ENCODE measurements around the gene MAN2A2. TPM values are rescaled to one million over a fixed set of nuclear protein-coding genes. Genes with fewer than 3 reads are reported as not detected.

MAN2A2 gene
- total RNA-seq, 2 experiments from 2014 or later = 11.6 to 12.2 TPM

DNA sequence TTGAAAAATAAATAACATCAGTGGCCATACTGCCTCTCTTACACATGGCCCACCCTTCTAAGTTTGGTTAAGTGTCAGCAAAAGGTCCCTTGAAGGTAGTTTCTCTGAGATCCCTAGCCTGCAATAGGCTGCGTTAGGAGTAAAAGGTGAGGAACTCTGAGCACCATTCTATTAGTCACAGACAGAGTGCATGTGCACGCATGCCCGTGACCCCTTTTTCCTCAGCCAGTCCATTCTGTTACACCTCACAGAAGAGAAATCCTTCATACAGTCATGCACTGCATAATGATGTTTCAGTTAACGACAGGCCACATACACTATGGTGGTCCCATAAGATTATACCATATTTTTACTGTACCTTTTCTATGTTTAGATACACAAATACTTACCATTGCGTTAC, 64.1 kb downstream of the MAN2A2 start:
- no peaks in the 10 kb centered on the region for H3K4me1 ChIP-seq (ENCODE audit: insufficient read depth, low read length, poor library complexity, severe bottlenecking)
- no peak for TF ChIP-seq EZH2phosphoT487 (IDR thresholded peaks at IDR 0.05; ENCODE audit: borderline replicate concordance, low read depth, low read length)
- TF ChIP-seq, protein P1, sequence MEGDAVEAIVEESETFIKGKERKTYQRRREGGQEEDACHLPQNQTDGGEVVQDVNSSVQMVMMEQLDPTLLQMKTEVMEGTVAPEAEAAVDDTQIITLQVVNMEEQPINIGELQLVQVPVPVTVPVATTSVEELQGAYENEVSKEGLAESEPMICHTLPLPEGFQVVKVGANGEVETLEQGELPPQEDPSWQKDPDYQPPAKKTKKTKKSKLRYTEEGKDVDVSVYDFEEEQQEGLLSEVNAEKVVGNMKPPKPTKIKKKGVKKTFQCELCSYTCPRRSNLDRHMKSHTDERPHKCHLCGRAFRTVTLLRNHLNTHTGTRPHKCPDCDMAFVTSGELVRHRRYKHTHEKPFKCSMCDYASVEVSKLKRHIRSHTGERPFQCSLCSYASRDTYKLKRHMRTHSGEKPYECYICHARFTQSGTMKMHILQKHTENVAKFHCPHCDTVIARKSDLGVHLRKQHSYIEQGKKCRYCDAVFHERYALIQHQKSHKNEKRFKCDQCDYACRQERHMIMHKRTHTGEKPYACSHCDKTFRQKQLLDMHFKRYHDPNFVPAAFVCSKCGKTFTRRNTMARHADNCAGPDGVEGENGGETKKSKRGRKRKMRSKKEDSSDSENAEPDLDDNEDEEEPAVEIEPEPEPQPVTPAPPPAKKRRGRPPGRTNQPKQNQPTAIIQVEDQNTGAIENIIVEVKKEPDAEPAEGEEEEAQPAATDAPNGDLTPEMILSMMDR (conservative IDR thresholded peaks at IDR 0.05; ENCODE audit: low read length) = no peak
- H4K20me1 ChIP-seq (ENCODE audit: insufficient read depth, low read length) = no peaks in the 10 kb centered on the region; the same call in 1 of the 2 replicates
- ChIA-PET CTCF (ENCODE audit: unreplicated experiment) (no interaction called here), POLR2A (interaction anchor here (0.9 to 1.5 kb wide), 2 partner anchors 12 to 19 kb away, joined by 3 to 4 read pairs; no protein-coding TSS in a partner anchor)
- no peaks in the 10 kb centered on the region for H3K9me2 ChIP-seq (ENCODE audit: insufficient read depth, low read length)
- no peak overlapping the region for H3K27ac ChIP-seq (ENCODE audit: low read depth, low read length, poor library complexity, severe bottlenecking)
- H3K4me3 ChIP-seq (ENCODE audit: low read depth, low read length, poor library complexity, severe bottlenecking) = no peak overlapping the region
- BruUV-seq (replicated peaks) = no TSS peak
- intact Hi-C loops (cut with micrococcal nuclease; ENCODE audit: unreplicated experiment) = no loop called here
- H3K79me2 ChIP-seq (ENCODE audit: insufficient read depth, low read depth, low read length) = no peaks in the 10 kb centered on the region
- no peak overlapping the region for H2AFZ ChIP-seq (ENCODE audit: low read length)
- H3K4me2 ChIP-seq (ENCODE audit: low read length) = no peak overlapping the region
- DNase-seq (ENCODE audit: low spot score) = no peak
- H3K9me3 ChIP-seq (ENCODE audit: low read length) = no peaks in the 10 kb centered on the region
- peaks cover 95% of the 10 kb centered on the region for H3K36me3 ChIP-seq (ENCODE audit: insufficient read depth, low read length)

DNA sequence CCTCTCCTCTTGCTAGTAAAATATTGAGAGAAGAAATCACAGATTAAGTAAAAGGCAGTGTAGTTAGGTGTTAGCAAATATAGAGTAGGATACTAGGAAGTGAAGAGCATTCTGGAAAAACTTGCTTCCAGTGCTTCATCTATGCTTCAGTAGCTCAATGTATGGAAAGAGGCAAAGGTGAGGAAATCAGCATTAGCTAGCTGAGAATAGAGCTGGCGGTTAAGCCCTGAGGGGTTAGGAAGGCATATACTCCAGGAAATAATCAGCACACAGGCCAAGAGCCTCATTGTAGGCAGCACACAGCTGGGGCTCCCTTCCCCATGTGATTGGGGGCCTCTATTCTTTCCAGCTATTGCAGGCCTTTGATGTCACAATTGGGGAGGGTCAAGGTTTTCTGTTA, 65.3 kb downstream of the MAN2A2 start:
- H3K4me3 ChIP-seq (ENCODE audit: low read depth, low read length, poor library complexity, severe bottlenecking) = no peak overlapping the region
- H3K27ac ChIP-seq (ENCODE audit: low read depth, low read length, poor library complexity, severe bottlenecking) = no peak overlapping the region
- H3K9me2 ChIP-seq (ENCODE audit: insufficient read depth, low read length) = no peaks in the 10 kb centered on the region
- no peaks in the 10 kb centered on the region for H3K9me3 ChIP-seq (ENCODE audit: low read length)
- peaks cover 94% of the 10 kb centered on the region for H3K36me3 ChIP-seq (ENCODE audit: insufficient read depth, low read length)
- CTCF ChIA-PET (ENCODE audit: unreplicated experiment) = no interaction called here
- intact Hi-C loops (cut with micrococcal nuclease; ENCODE audit: unreplicated experiment) = no loop called here
- H3K4me2 ChIP-seq (ENCODE audit: low read length) = no peak overlapping the region
- H4K20me1 ChIP-seq (ENCODE audit: insufficient read depth, low read length) = no peaks in the 10 kb centered on the region; the same call in 1 of the 2 replicates
- POLR2A ChIA-PET = interaction anchor here (0.9 to 1.4 kb wide), 2 partner anchors 9 to 12 kb away, joined by 5 to 7 read pairs; no protein-coding TSS in a partner anchor
- no peak overlapping the region for H2AFZ ChIP-seq (ENCODE audit: low read length)
- BruUV-seq (replicated peaks) = no TSS peak
- no peak for TF ChIP-seq EZH2phosphoT487 (IDR thresholded peaks at IDR 0.05; ENCODE audit: borderline replicate concordance, low read depth, low read length)
- TF ChIP-seq, protein P1 (conservative IDR thresholded peaks at IDR 0.05; ENCODE audit: low read length) = no peak
- no peaks in the 10 kb centered on the region for H3K4me1 ChIP-seq (ENCODE audit: insufficient read depth, low read length, poor library complexity, severe bottlenecking)
- H3K79me2 ChIP-seq (ENCODE audit: insufficient read depth, low read depth, low read length) = no peaks in the 10 kb centered on the region
- DNase-seq (ENCODE audit: low spot score) = no peak

DNA sequence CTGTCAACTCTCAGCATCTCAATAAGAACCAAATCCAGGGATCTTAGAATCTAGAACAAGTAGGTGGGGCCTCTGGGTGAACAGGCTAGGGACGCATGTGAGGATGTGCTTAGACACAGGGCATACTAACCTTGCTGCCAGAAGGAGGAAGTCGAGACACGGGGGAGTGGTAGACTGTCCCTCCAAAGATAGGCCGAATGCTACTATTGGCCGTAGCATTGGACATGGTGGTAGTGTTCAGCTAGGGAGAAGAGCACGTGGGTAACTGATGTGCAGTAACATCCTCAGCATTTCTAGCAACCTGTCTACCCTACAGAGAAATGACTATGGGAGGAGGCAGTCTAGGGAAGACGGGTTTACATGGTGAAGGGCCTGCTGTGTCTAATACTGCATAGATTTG, 67.2 kb downstream of the MAN2A2 start:
- Histone ChIP-seq H3K36me3 (ENCODE audit: insufficient read depth, low read length) (peaks cover 94% of the 10 kb centered on the region), H3K9me2 (ENCODE audit: insufficient read depth, low read length) (no peaks in the 10 kb centered on the region), H3K4me1 (ENCODE audit: insufficient read depth, low read length, poor library complexity, severe bottlenecking) (no peaks in the 10 kb centered on the region), H3K4me3 (ENCODE audit: low read depth, low read length, poor library complexity, severe bottlenecking) (no peak overlapping the region), H3K79me2 (ENCODE audit: insufficient read depth, low read depth, low read length) (no peaks in the 10 kb centered on the region), H3K9me3 (ENCODE audit: low read length) (no peaks in the 10 kb centered on the region), H4K20me1 (ENCODE audit: insufficient read depth, low read length) (no peaks in the 10 kb centered on the region), H3K27ac (ENCODE audit: low read depth, low read length, poor library complexity, severe bottlenecking) (no peak overlapping the region), H3K4me2 (ENCODE audit: low read length) (no peak overlapping the region), H2AFZ (ENCODE audit: low read length) (no peak overlapping the region)
- POLR2A ChIA-PET = interaction anchor here (1.6 kb wide), 1 partner anchor 16 kb away, joined by 4 read pairs; no protein-coding TSS in a partner anchor
- intact Hi-C loops (cut with micrococcal nuclease; ENCODE audit: unreplicated experiment) = no loop called here
- CTCF ChIA-PET (ENCODE audit: unreplicated experiment) = no interaction called here
- TF ChIP-seq, protein P1 (conservative IDR thresholded peaks at IDR 0.05; ENCODE audit: low read length) = no peak
- TF ChIP-seq EZH2phosphoT487 (IDR thresholded peaks at IDR 0.05; ENCODE audit: borderline replicate concordance, low read depth, low read length) = no peak
- no TSS peak for BruUV-seq (replicated peaks)
- no peak for DNase-seq (ENCODE audit: low spot score)

All from OCI-LY7 (cell line).